Stimulated activated naive CD8-positive, alpha-beta T cell treated with anti-CD3 and anti-CD28 coated beads, Interleukin-15, amount 100 ng/mL, for 72 hours (primary cell): ENCODE results near the gene ID1.

Source experiments
- ATAC-seq: fragments of 150-1000 bp; cut with Tn5 transposase; 2 replicates; pipeline ENCODE4 v1.10.0; 2021; ENCODE audit warnings: mild to moderate bottlenecking, moderate library complexity
- DNase-seq, 2 donors: peaks; one replicate each; pipeline ENCODE4 v3.0.0; 2021 to 2022
- H3K27ac Mint-ChIP-seq, 2 donors: one replicate each; pipeline ENCODE4 v1.8.0; 2022; ENCODE audit warnings: mild to moderate bottlenecking in 2 of 2, mixed read lengths in 2 of 2, moderate library complexity in 2 of 2
- H3K27me3 Mint-ChIP-seq: one replicate; pipeline ENCODE4 v1.8.0; 2022; ENCODE audit warnings: mixed read lengths
- H3K4me1 Mint-ChIP-seq: one replicate; pipeline ENCODE4 v1.8.0; 2022; ENCODE audit warnings: mild to moderate bottlenecking, mixed read lengths
- H3K4me3 Mint-ChIP-seq, 2 donors: one replicate each; pipeline ENCODE4 v1.8.0; 2022; ENCODE audit warnings: mild to moderate bottlenecking in 2 of 2, mixed read lengths in 2 of 2, moderate library complexity in 1 of 2
- H3K9me3 Mint-ChIP-seq, 2 donors: one replicate each; pipeline ENCODE4 v1.8.0; 2022; ENCODE audit warnings: mixed read lengths in 2 of 2

ID1 gene, protein sequence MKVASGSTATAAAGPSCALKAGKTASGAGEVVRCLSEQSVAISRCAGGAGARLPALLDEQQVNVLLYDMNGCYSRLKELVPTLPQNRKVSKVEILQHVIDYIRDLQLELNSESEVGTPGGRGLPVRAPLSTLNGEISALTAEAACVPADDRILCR

DNA sequence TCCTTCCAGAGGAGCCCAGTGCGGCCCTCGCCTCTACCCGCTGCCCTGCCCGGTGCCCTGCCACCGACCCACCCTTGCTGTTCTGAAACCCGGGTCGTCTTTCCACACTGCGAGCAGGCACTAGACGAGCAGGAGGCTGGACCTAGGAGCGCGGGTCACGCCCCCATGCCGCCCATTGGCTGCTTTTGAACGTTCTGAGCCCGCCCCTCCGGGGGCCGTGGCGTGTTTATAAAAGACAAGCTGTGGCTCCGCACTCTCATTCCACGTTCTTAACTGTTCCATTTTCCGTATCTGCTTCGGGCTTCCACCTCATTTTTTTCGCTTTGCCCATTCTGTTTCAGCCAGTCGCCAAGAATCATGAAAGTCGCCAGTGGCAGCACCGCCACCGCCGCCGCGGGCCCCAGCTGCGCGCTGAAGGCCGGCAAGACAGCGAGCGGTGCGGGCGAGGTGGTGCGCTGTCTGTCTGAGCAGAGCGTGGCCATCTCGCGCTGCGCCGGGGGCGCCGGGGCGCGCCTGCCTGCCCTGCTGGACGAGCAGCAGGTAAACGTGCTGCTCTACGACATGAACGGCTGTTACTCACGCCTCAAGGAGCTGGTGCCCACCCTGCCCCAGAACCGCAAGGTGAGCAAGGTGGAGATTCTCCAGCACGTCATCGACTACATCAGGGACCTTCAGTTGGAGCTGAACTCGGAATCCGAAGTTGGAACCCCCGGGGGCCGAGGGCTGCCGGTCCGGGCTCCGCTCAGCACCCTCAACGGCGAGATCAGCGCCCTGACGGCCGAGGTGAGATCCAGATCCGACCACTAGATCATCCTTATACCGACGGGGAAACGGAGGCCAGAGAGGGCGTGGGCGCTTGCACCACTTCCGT, at the start of gene ID1:
ID1 (plus strand) TSS at position 259 of the 871 bp plus-strand sequence; CDS start at position 358, 99 bp downstream.
- DNase-seq, result peak; percentile 78 to 84
- peak; percentile 87 for ATAC-seq
- peak within 1 kb of the TSS; percentile 91 to 98 for H3K4me3 Mint-ChIP-seq
- peaks cover 38% of the 10 kb centered on the region for H3K4me1 Mint-ChIP-seq
- H3K27me3 Mint-ChIP-seq, result peaks cover 84% of the 10 kb centered on the region
- H3K9me3 Mint-ChIP-seq, result no peaks in the 10 kb centered on the region
- H3K27ac Mint-ChIP-seq, result peak within 1 kb of the TSS in 1 of 2 donors; percentile 19

DNA sequence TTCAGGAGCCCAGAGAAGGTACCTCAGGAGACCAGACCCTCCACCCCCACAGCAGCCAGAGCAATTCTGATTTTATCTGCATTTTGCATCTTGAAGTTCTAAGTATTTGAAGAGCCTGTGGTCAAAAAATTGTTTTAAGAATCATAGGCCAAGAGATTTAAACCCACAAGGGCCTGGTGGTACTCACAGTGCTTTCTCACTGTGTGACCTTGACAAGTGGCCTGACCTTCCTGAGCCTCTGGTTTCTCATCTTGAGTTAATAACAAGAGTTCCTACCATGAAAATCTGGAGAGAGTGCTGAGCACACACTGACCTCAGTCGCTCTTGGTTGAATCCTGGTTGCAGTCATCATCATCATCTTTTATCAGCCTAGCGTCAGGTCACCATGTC, 45.4 kb upstream of the ID1 start:
- peaks cover 39% of the 10 kb centered on the region for H3K4me1 Mint-ChIP-seq
- peak overlapping the region; percentile 82 to 93 for H3K27ac Mint-ChIP-seq
- DNase-seq (no peak), ATAC-seq (peak; percentile 4)
- no peaks in the 10 kb centered on the region for H3K9me3 Mint-ChIP-seq
- no peaks in the 10 kb centered on the region for H3K27me3 Mint-ChIP-seq
- H3K4me3 Mint-ChIP-seq, result no peak overlapping the region

DNA sequence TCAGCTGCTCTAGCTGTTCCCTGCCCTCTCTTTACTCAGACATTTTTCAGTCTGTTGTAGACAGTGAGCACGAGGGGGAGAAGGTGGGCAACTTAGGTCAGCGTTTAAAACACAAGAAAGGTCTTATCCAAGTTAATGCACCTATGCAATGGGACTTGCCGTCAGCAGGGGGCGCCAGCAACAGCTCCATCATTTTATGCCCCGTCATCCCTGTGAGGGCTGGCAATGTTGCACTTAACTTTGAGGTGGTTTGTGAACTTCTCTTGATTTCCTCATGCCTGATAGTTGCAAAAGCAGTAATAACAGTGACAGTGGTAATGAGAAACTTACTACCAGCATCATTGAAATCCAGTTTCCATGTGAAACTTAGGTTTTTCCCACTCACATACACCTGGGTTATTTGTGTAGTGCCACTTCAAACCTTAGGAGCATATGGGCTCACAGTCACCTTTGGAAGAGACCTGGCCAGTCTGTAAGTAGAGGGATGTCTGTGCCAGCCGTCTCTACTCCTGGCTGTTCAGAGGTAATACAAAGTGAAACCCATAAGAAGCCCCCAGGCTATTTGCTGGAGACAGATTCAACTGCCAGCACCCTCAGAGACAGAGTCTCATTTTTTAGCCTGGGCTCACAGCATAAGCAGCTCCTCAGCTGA, 44.9 kb upstream of the ID1 start:
- Mint-ChIP-seq H3K9me3 (no peaks in the 10 kb centered on the region), H3K4me1 (peaks cover 39% of the 10 kb centered on the region), H3K4me3 (no peak overlapping the region), H3K27me3 (no peaks in the 10 kb centered on the region), H3K27ac (peak overlapping the region; percentile 82 to 93)
- ATAC-seq, result peak; percentile 82
- DNase-seq, result peak; percentile 64 to 71

DNA sequence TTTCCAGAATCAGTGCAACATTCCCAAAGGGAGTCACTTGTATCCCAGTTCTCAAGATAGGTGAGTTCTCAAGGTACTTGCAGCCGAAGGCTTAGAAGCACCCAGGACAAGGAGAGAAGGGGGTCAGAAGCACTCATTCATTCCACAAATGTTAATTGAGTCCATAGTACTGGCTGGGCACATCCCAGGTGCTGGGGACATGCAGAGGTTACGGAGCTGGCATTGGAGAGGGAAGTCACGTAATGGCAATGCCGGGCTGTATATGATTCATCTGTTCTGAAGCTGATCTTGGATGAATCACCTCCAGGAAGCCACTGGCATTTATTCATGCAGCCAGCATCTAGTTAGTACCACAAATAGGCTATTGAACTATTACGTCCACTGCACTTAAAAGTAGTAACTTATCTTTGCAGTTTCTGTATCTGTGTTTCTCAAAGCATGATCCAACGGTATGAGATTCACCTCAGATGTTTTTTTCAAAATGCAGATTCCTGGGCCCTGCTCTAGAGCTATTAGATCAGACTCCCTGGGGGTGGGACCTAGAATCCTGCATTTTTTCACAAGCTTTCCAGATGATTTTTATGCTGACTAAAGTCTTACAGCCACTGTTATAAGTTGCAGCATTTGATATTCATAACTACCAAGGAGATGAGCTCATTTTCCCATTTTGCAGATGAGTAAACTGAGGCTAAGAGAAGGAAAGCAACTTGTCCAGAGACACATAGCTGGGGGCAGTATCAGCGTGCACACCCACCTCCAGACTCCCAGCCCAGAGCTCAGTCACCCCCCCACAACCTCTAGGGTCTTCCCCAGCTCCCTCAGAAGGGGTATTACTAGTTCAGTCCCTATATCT, 44.1 kb upstream of the ID1 start:
- no peaks in the 10 kb centered on the region for H3K27me3 Mint-ChIP-seq
- DNase-seq (no peak), ATAC-seq (no peak)
- H3K4me1 Mint-ChIP-seq, result peaks cover 41% of the 10 kb centered on the region
- no peaks in the 10 kb centered on the region for H3K9me3 Mint-ChIP-seq
- peak overlapping the region in 1 of 2 donors; percentile 42 for H3K27ac Mint-ChIP-seq
- H3K4me3 Mint-ChIP-seq, result no peak overlapping the region

DNA sequence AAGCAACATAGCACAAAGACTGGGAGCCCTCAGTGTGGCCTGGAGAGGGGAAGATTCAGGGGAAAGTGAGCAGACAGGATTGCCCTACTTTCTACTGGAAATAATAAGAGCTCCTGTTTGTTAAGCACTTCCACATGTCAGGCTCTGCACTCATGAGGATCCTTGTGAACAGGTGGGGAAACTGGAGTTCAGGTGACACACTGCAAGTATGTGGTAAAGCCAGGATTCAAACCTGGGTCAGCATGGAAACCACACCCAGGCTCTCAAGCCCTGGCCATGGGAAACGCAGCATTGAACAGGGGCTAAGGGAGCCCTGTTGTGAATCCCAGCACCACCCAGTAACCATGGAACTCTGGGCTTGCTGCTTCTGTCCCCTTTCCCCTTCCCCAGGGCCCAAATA, 42.8 kb upstream of the ID1 start:
- no peak for DNase-seq
- Mint-ChIP-seq H3K9me3 (no peaks in the 10 kb centered on the region), H3K27ac (peak overlapping the region in 1 of 2 donors; percentile 72), H3K4me1 (peaks cover 51% of the 10 kb centered on the region), H3K4me3 (no peak overlapping the region), H3K27me3 (no peaks in the 10 kb centered on the region)
- ATAC-seq, result no peak

DNA sequence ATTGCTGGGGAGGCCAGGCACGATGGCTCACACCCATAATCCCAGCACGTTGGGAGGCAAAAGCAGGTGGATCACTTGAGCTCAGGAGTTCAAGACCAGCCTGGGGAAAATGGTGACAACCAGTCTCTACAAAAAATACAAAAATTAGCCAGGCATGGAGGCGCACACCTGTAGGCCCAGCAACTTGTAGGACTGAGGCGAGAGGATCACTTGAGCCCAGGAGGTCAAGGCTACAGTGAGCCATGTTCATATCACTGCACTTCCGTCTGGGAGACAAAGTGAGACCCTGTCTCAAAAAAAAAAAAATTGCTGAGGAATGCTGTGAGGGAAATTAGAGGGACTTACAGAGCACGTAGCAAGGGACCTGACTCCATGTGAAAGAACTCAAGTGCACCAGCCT, 40.8 kb upstream of the ID1 start:
- Mint-ChIP-seq H3K9me3 (no peaks in the 10 kb centered on the region), H3K27ac (no peak overlapping the region), H3K4me1 (peaks cover 57% of the 10 kb centered on the region), H3K4me3 (no peak overlapping the region), H3K27me3 (no peaks in the 10 kb centered on the region)
- DNase-seq (no peak), ATAC-seq (no peak)

DNA sequence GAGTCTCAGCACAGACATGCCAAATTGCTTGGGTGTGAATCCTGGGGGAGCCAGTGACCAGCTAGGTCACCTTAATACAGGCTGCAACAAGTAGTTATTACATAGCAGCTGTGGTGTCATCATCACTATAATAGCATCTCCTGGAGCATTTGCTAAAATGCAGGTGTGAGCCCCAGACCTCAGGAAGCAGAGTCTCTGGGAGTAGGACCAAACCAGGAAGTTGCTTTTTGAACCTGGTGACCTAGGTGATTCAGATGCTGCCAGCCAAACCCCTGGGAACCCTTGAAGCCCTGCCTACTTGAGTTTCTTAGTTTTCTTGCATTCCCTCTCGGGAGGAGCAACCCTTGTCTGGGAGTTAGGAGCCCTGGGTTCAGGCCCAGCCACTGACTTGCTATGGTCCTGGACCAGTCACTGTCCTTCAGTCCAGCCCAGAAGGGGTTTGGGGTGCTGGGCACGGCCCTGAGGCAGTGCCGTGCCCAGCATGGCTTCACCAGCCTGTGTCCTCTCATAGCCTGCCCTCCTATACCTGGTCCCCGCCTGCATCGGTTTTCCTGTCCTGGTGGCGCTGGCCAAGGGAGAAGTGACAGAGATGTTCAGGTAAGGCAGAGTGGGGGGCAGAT, 39.3 kb upstream of the ID1 start:
- Mint-ChIP-seq H3K9me3 (no peaks in the 10 kb centered on the region), H3K4me1 (peaks cover 48% of the 10 kb centered on the region), H3K4me3 (no peak overlapping the region), H3K27me3 (no peaks in the 10 kb centered on the region), H3K27ac (no peak overlapping the region)
- ATAC-seq (no peak), DNase-seq (no peak)

DNA sequence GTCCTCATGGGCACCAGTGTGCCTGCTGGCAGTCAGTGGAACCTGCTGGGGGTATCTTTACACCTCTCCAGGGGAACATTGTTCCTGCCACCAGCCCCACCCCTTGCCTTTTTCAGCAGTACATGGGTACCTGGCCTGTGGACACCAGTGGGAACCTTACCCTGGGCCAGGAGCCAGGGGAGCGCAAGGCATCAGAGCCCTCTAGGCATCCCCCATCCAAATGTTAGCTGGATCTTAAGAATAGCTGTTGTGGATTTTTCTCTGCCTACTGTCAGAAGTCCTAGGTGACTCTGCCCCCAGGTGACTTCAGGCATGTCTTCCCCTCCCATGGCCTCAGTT, 38.8 kb upstream of the ID1 start:
- Mint-ChIP-seq H3K9me3 (no peaks in the 10 kb centered on the region), H3K4me3 (no peak overlapping the region), H3K27me3 (no peaks in the 10 kb centered on the region), H3K27ac (peak overlapping the region in 1 of 2 donors; percentile 81), H3K4me1 (peaks cover 46% of the 10 kb centered on the region)
- ATAC-seq (peak; percentile 2), DNase-seq (no peak)

DNA sequence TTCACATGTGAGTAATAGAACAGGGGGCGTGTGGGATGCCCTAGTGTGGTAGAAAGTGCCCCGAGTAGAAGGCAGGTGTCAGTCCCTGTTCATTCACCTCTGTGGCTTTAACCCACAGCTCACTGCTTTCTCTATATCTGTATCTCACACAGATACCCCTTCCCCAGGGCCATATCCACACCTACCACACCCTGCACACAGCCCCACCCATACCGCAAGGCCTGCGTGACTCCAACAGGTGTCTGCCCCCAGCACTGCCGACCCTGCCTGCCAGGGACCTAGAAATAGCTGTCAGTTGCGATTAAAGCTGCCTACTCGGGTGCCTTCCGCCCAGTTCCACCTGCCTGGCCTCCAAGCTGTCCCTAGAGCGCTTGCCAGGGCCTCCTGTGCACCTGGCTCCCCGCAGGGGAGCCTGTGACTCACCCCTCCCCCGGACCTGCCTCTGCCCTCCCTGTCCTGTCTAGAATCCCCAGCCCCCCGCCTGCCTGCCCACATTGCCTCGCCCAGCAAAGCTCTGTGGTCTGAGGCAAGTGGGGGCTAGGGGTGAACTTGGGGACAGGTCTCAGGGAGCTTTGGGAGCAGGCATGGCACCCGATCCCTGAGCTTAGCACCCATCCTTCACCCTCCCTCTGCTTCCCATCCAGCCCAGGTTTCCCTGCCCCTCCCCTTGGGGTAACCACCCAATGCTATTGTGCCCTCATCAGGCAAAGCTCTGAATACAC, 38.3 kb upstream of the ID1 start:
- peak overlapping the region in 1 of 2 donors; percentile 81 for H3K27ac Mint-ChIP-seq
- H3K4me1 Mint-ChIP-seq, result peaks cover 41% of the 10 kb centered on the region
- no peak overlapping the region for H3K4me3 Mint-ChIP-seq
- peak; percentile 35 for ATAC-seq
- H3K9me3 Mint-ChIP-seq, result no peaks in the 10 kb centered on the region
- DNase-seq, result no peak
- H3K27me3 Mint-ChIP-seq, result no peaks in the 10 kb centered on the region

DNA sequence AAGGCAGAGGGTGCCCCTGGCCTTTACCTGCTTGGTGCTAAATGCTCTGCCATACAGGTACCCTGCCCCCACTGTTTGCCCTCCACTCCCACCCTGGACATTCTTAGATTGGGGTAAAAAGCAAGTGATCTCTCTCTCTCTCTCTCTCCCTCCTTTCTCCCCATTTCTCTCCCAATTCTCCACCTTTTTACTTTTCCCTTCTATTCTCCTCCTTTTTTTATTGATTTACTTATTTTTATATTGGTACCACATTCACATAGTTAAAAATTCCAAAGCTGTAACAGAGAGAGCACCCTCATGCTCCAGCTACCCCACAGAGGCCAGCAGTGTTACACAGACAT, 37.7 kb upstream of the ID1 start:
- Mint-ChIP-seq H3K27ac (no peak overlapping the region), H3K9me3 (no peaks in the 10 kb centered on the region), H3K4me1 (peaks cover 44% of the 10 kb centered on the region), H3K27me3 (no peaks in the 10 kb centered on the region), H3K4me3 (no peak overlapping the region)
- DNase-seq (no peak), ATAC-seq (no peak)

DNA sequence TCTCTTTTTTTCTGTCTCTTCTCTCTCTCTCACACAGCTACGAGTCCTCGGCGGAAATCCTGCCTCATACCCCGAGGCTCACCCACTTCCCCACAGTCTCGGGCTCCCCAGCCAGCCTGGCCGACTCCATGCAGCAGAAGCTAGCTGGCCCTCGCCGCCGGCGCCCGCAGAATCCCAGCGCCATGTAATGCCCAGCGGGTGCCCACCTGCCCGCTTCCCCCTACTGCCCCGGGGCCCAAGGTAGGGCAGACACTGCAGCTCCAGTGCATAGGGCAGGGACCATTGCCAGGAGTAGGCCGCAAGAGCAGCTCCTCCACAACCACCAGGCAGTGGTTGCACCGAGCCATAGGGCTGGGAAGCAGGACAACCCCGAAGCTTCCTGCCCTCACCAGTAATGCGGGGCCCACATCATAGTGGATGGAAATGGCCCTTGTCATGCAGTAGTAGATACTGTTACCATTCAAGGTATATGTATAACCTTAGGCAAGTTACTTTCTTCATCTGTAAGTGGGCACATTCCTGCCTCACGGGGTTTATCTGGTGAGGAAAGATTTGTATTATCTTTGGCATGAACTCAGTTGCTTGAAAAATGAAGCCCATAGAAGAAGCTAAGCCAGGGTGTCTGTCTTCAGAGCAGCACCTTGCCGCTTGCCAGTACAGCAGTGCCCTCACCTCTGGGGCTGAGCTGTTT, 36.9 kb upstream of the ID1 start:
- Mint-ChIP-seq H3K9me3 (no peaks in the 10 kb centered on the region), H3K27ac (peak overlapping the region in 1 of 2 donors; percentile 71), H3K4me1 (peaks cover 50% of the 10 kb centered on the region), H3K27me3 (no peaks in the 10 kb centered on the region), H3K4me3 (no peak overlapping the region)
- DNase-seq (no peak), ATAC-seq (no peak)

DNA sequence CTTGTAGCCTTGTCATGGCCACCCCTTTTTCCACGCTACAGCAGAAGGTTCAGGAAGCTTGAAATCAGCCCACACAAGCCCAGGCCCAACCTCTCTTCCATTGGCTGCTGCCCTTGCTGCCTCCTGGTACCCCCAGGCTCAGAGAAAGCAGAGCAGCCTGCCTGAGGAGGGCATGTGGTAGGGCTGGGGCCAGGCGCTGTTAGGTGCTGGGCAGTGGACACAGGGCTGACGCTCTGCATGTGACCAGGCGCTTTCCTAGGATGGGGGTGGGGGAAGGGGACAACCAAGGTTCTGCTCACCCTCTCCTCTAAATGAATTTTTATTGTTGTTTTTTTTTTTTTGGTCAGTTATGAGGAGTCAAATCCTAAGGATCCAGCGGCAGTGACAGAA, 36.3 kb upstream of the ID1 start:
- DNase-seq (no peak), ATAC-seq (no peak)
- H3K27me3 Mint-ChIP-seq, result no peaks in the 10 kb centered on the region
- peaks cover 56% of the 10 kb centered on the region for H3K4me1 Mint-ChIP-seq
- peak overlapping the region in 1 of 2 donors; percentile 71 for H3K27ac Mint-ChIP-seq
- H3K9me3 Mint-ChIP-seq, result no peaks in the 10 kb centered on the region
- H3K4me3 Mint-ChIP-seq, result no peak overlapping the region

DNA sequence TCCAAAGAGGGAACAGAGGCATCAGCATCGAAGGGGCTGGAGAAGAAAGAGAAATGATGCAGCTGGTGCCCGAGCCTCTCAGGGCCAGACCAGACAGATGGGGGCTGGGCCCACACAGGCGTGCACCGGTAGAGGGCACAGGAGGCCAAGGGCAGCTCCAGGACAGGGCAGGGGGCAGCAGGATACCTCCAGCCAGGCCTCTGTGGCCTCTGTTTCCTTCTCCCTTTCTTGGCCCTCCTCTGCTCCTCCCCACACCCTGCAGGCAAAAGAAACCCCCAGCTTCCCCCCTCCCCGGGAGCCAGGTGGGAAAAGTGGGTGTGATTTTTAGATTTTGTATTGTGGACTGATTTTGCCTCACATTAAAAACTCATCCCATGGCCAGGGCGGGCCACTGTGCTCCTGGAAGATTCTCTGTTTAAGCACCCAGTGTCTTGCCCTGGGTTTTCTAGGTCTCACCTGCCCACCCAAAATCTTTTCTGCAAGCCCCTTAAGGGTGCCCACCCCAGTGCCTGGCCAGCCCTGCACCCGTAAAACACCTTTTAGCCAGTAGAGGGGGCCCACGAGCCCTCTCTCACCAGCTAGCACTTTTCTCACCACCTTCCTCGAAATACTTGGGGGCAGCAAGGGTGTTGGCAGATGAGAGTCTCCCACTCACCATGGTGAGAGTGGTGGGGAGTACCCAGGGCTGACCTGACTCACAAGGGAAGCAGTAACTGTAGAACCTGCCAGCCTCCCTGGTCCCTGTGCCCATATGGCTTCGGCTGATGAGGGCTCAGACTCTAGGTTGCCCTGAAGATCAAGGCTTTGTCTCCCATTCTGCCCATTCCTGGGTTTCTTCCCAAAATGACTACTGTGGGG, 35.7 kb upstream of the ID1 start:
- no peaks in the 10 kb centered on the region for H3K27me3 Mint-ChIP-seq
- DNase-seq, result peak; percentile 64 to 68
- peak; percentile 5 for ATAC-seq
- peak overlapping the region in 1 of 2 donors; percentile 20 for H3K27ac Mint-ChIP-seq
- no peak overlapping the region for H3K4me3 Mint-ChIP-seq
- H3K9me3 Mint-ChIP-seq, result no peaks in the 10 kb centered on the region
- H3K4me1 Mint-ChIP-seq, result peaks cover 61% of the 10 kb centered on the region
